HepG2 (cell line): Measurements from ENCODE around the gene TMEM223. TPM values are rescaled to one million over a fixed set of nuclear protein-coding genes. Genes with fewer than 3 reads are reported as not detected.

ENCODE experiments used
- CBFB ChIP-seq: sonication (generic); formaldehyde crosslinking; IDR thresholded peaks from 2 replicates; pipeline ENCODE4 v1.4.0; 2020; ENCODE audit warnings: missing genetic modification reagents
- CENPBD1 ChIP-seq: sonication (generic); formaldehyde crosslinking; IDR thresholded peaks from 2 replicates; pipeline ENCODE4 v1.8.0; 2022; ENCODE audit warnings: missing genetic modification reagents, low read depth, mild to moderate bottlenecking, borderline replicate concordance
- CENPX ChIP-seq: sonication (generic); formaldehyde crosslinking; IDR thresholded peaks from 2 replicates; pipeline ENCODE4 v1.9.0; 2021; ENCODE audit warnings: mild to moderate bottlenecking, missing genetic modification reagents, moderate library complexity
- E2F1 ChIP-seq: sonication (generic); formaldehyde crosslinking; IDR thresholded peaks from 2 replicates; pipeline ENCODE4 v1.5.0; 2020; ENCODE audit warnings: missing genetic modification reagents
- ELF3 ChIP-seq: IDR thresholded peaks from 2 replicates; pipeline ENCODE4 v1.6.1; 2016; ENCODE audit warnings: missing genetic modification reagents, missing compliant biosample characterization
- HOXD1 ChIP-seq: sonication (generic); formaldehyde crosslinking; IDR thresholded peaks from 2 replicates; pipeline ENCODE4 v1.5.0; 2020; ENCODE audit warnings: missing genetic modification reagents
- ISX ChIP-seq: sonication (generic); formaldehyde crosslinking; conservative IDR thresholded peaks from 2 replicates; pipeline ENCODE4 v1.5.0; 2020; ENCODE audit warnings: missing genetic modification reagents
- JDP2 ChIP-seq: sonication (generic); formaldehyde crosslinking; IDR thresholded peaks from 2 replicates; pipeline ENCODE4 v1.8.1; 2022; ENCODE audit warnings: missing genetic modification reagents, borderline replicate concordance
- MAF1 ChIP-seq: sonication (generic); formaldehyde crosslinking; IDR thresholded peaks from 2 replicates; pipeline ENCODE4 v1.5.0; 2020; ENCODE audit warnings: missing genetic modification reagents, borderline replicate concordance
- MEIS1 ChIP-seq: sonication (generic); formaldehyde crosslinking; IDR thresholded peaks from 2 replicates; pipeline ENCODE4 v1.9.0; 2021; ENCODE audit warnings: mild to moderate bottlenecking, missing genetic modification reagents, moderate library complexity, borderline replicate concordance
- PCBP1 ChIP-seq: fragments of 200-400 bp; formaldehyde crosslinking; IDR thresholded peaks from 2 replicates; pipeline ENCODE4 v1.6.1; 2017; ENCODE audit warnings: mild to moderate bottlenecking, low read depth, low read length, borderline replicate concordance
- PRMT3 ChIP-seq: sonication (generic); formaldehyde crosslinking; IDR thresholded peaks from 2 replicates; pipeline ENCODE4 v1.8.1; 2022; ENCODE audit warnings: low read depth, mild to moderate bottlenecking, moderate library complexity, missing genetic modification reagents, borderline replicate concordance
- RFX1 ChIP-seq: fragments of 450-650 bp; IDR thresholded peaks from 2 replicates; pipeline ENCODE4 v1.6.1; 2017
- SATB2 ChIP-seq: sonication (generic); formaldehyde crosslinking; IDR thresholded peaks from 2 replicates; pipeline ENCODE4 v1.5.0; 2020; ENCODE audit warnings: missing genetic modification reagents
- TAF1 ChIP-seq: sonication (generic); formaldehyde crosslinking; IDR thresholded peaks from 2 replicates; pipeline ENCODE4 v1.4.0; 2020; ENCODE audit warnings: missing genetic modification reagents
- TCF7 ChIP-seq: sonication (generic); IDR thresholded peaks from 2 replicates; pipeline ENCODE4 v1.6.1; 2016; ENCODE audit warnings: antibody characterized with exemption, low read depth
- ZBTB20 ChIP-seq: sonication (generic); formaldehyde crosslinking; IDR thresholded peaks from 2 replicates; pipeline ENCODE4 v1.8.1; 2023; ENCODE audit warnings: missing genetic modification reagents, low read depth, mild to moderate bottlenecking, borderline replicate concordance
- ZFAT ChIP-seq: sonication (generic); formaldehyde crosslinking; conservative IDR thresholded peaks from 2 replicates; pipeline ENCODE4 v1.8.1; 2023; ENCODE audit warnings: missing genetic modification reagents, inconsistent platforms
- ZNF121 ChIP-seq: sonication (generic); formaldehyde crosslinking; IDR thresholded peaks from 2 replicates; pipeline ENCODE4 v1.5.0; 2020; ENCODE audit warnings: mild to moderate bottlenecking, missing genetic modification reagents
- ZNF276 ChIP-seq: sonication (generic); formaldehyde crosslinking; IDR thresholded peaks from 2 replicates; pipeline ENCODE4 v1.4.0; 2020; ENCODE audit warnings: mild to moderate bottlenecking, low read depth, missing genetic modification reagents
- ZNF383 ChIP-seq: sonication (generic); formaldehyde crosslinking; IDR thresholded peaks from 2 replicates; pipeline ENCODE4 v1.4.0; 2020; ENCODE audit warnings: missing genetic modification reagents, mild to moderate bottlenecking, borderline replicate concordance
- ZNF451 ChIP-seq: sonication (generic); formaldehyde crosslinking; IDR thresholded peaks from 2 replicates; pipeline ENCODE4 v1.5.0; 2020; ENCODE audit warnings: mild to moderate bottlenecking, missing genetic modification reagents
- ZNF510 ChIP-seq: sonication (generic); formaldehyde crosslinking; IDR thresholded peaks from 2 replicates; pipeline ENCODE4 v1.4.0; 2020; ENCODE audit warnings: low read depth, mild to moderate bottlenecking, missing genetic modification reagents
- ZNF563 ChIP-seq: sonication (generic); formaldehyde crosslinking; IDR thresholded peaks from 2 replicates; pipeline ENCODE4 v1.8.0; 2022; ENCODE audit warnings: mild to moderate bottlenecking, moderate library complexity, missing genetic modification reagents
- ZNF660 ChIP-seq: sonication (generic); formaldehyde crosslinking; IDR thresholded peaks from 2 replicates; pipeline ENCODE4 v1.5.1; 2020; ENCODE audit warnings: mild to moderate bottlenecking, low read depth, missing genetic modification reagents, borderline replicate concordance
- ZUFSP ChIP-seq: sonication (generic); formaldehyde crosslinking; IDR thresholded peaks from 2 replicates; pipeline ENCODE4 v1.9.0; 2021; ENCODE audit warnings: missing genetic modification reagents, mild to moderate bottlenecking, borderline replicate concordance
- polyA plus RNA-seq, 8 experiments: library from polyadenylated mRNA; depleted of rRNA in 3 of 8; stranded (reverse) in 7 of 8; unstranded in 1 of 8; fragments of >200 nt; fragmentation: Illumina TruSeq in 4 of 8; extraction: Trizol in 4 of 8; gene quantifications; 2 replicates each; pipeline versions ENCODE4 v1.2.1 to v1.2.3, GENCODE V29; 2011 to 2016; ENCODE audit warnings: low read depth in 4 of 8, missing spikeins in 1 of 8, mixed read lengths in 1 of 8; ENCODE audit not compliant: insufficient read depth in 1 of 8
- total RNA-seq, 5 experiments: library from RNA; depleted of rRNA; stranded (reverse); fragments of >200 nt; fragmentation: Illumina TruSeq; extraction: Trizol; gene quantifications; 2 replicates each; pipeline ENCODE4 v1.2.3, GENCODE V29; 2016; ENCODE audit warnings: low read depth in 1 of 5

TMEM223 gene
- total and polyA plus RNA-seq, 2 of the 13 experiments (the other 11 are each of a cell fraction or from before 2014, with no cell fraction given) = 19.5 to 24.9 TPM

GRCh38 chr11:62805076-62805892 is 13.5 kb upstream of the TMEM223 start, which contains the start of gene NXF1 (continued):
- TF ChIP-seq PCBP1 (no peak), RFX1 (no peak), CENPX (CRISPR knock-in tag) (no peak), ZNF451 (CRISPR knock-in tag) (peak; percentile 96), PRMT3 (peak; percentile 81; the same call in 1 of the 2 replicates), HOXD1 (CRISPR knock-in tag) (peak; percentile 70; the same call in 1 of the 2 replicates), MAF1 (CRISPR knock-in tag) (peak; percentile 57; the same call in 1 of the 2 replicates), ZNF383 (CRISPR knock-in tag) (no peak), ZNF563 (CRISPR knock-in tag) (peak; percentile 92), ZFAT (CRISPR knock-in tag) (no peak), TCF7 (no peak), ZNF276 (CRISPR knock-in tag) (peak; percentile 96), CBFB (CRISPR knock-in tag) (peak; percentile 87), ELF3 (peak; percentile 79), CENPBD1 (CRISPR knock-in tag) (no peak), ISX (CRISPR knock-in tag) (no peak), SATB2 (CRISPR knock-in tag) (0 out of 2 replicates have a peak, but pooled peaks have one; percentile 48), TAF1 (CRISPR knock-in tag) (peak; percentile 99), ZNF121 (CRISPR knock-in tag) (no peak), ZUFSP (CRISPR knock-in tag) (no peak), ZNF660 (CRISPR knock-in tag) (no peak), JDP2 (CRISPR knock-in tag) (no peak), E2F1 (CRISPR knock-in tag) (peak; percentile 86), ZNF510 (CRISPR knock-in tag) (no peak), MEIS1 (peak; percentile 76), ZBTB20 (CRISPR knock-in tag) (peak; percentile 53; the same call in 1 of the 2 replicates)
